GM12878 (cell line): ENCODE measurements around the gene CUL4A. TPM values are rescaled to one million over a fixed set of nuclear protein-coding genes. Genes with fewer than 3 reads are reported as not detected.

Source experiments
- BMI1 ChIP-seq: fragments of 450-650 bp; IDR thresholded peaks from 2 replicates; pipeline ENCODE4 v1.6.1; 2016; ENCODE audit warnings: mild to moderate bottlenecking, moderate library complexity, borderline replicate concordance
- EP300 ChIP-seq, 2 experiments: fragments of 150-350 bp in 1 of 2; IDR thresholded peaks; 2 replicates each; pipeline ENCODE4 v1.6.1; 2011 to 2012; ENCODE audit warnings: low read depth in 2 of 2, low read length in 2 of 2, borderline replicate concordance in 1 of 2, improper control_type of control experiment in 1 of 2, inconsistent platforms in 1 of 2; ENCODE audit not compliant: control insufficient read depth in 1 of 2
- JUND ChIP-seq: IDR thresholded peaks from 2 replicates; pipeline ENCODE4 v1.6.1; 2012; ENCODE audit warnings: low read depth, mild to moderate bottlenecking, low read length, improper control_type of control experiment, moderate library complexity
- NR2C1 ChIP-seq: fragments of 450-650 bp; IDR thresholded peaks from 2 replicates; pipeline ENCODE4 v1.6.1; 2017; ENCODE audit warnings: antibody characterized with exemption, mild to moderate bottlenecking, moderate library complexity
- TAF1 ChIP-seq: IDR thresholded peaks from 2 replicates; pipeline ENCODE4 v1.6.1; 2011; ENCODE audit warnings: mild to moderate bottlenecking, low read depth, low read length, borderline replicate concordance
- ZNF217 ChIP-seq: fragments of 450-650 bp; IDR thresholded peaks from 2 replicates; pipeline ENCODE4 v1.6.1; 2017; ENCODE audit warnings: antibody characterized with exemption, mild to moderate bottlenecking
- polyA plus RNA-seq, 11 experiments: library from polyadenylated mRNA; depleted of rRNA in 4 of 11; unstranded in 6 of 11; stranded (reverse) in 5 of 11; fragments of >200 nt; fragmentation: Nextera tagmentation in 4 of 11; fragmentation: Illumina TruSeq in 1 of 11; extraction: Ambion mirVana in 4 of 11; extraction: Trizol in 1 of 11; gene quantifications; 1 replicate in 1 of 11; 2 replicates in 10 of 11; pipeline versions ENCODE4 v1.2.1 to v1.2.3, GENCODE V29; 2011 to 2016; ENCODE audit warnings: inconsistent platforms in 2 of 11, missing spikeins in 2 of 11, low read depth in 1 of 11
- total RNA-seq, 4 experiments: library from RNA; depleted of rRNA in 3 of 4; stranded (reverse); fragments of >200 nt in 3 of 4; fragmentation: Illumina TruSeq in 1 of 4; extraction: Trizol in 1 of 4; gene quantifications; 2 replicates each; pipeline versions ENCODE4 v1.2.1 to v1.2.3, GENCODE V29; 2013 to 2021
- TF ChIP-seq, protein P1 (sequence below): fragments of 450-650 bp; IDR thresholded peaks from 2 replicates; pipeline ENCODE4 v1.6.1; 2018; ENCODE audit warnings: mild to moderate bottlenecking, low read depth, moderate library complexity; ENCODE audit not compliant: partially characterized antibody
- TF ChIP-seq, protein P2 (sequence below): fragments of 450-650 bp; IDR thresholded peaks from 2 replicates; pipeline ENCODE4 v1.6.1; 2017; ENCODE audit warnings: mild to moderate bottlenecking, moderate library complexity

Gene CUL4A
- total and polyA plus RNA-seq, 10 of the 15 experiments (the other 5 are each of a cell fraction or from before 2014, with no cell fraction given), result 19.7 to 74.3 (median 55.6) TPM

DNA sequence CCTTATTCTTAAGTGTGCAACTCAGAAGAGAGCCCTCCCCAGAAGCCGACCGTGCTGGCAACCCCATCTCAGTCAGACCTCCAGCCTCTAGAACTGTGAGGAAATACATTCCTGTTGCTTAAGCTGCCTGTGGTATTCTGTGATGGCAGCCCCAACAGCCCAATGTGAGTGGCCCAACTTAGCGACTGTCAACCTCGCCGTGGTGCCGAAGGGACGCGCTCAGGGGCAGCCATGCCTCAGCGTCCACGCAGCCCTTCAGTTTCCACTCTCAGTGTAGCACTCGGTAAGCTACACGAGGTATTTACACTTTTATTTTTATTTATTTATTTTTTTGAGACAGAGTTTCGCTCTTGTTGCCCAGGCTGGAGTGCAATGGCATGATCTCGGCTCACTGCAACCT lies 32.6 kb upstream of the CUL4A start (continued):
- TF ChIP-seq, protein P1, sequence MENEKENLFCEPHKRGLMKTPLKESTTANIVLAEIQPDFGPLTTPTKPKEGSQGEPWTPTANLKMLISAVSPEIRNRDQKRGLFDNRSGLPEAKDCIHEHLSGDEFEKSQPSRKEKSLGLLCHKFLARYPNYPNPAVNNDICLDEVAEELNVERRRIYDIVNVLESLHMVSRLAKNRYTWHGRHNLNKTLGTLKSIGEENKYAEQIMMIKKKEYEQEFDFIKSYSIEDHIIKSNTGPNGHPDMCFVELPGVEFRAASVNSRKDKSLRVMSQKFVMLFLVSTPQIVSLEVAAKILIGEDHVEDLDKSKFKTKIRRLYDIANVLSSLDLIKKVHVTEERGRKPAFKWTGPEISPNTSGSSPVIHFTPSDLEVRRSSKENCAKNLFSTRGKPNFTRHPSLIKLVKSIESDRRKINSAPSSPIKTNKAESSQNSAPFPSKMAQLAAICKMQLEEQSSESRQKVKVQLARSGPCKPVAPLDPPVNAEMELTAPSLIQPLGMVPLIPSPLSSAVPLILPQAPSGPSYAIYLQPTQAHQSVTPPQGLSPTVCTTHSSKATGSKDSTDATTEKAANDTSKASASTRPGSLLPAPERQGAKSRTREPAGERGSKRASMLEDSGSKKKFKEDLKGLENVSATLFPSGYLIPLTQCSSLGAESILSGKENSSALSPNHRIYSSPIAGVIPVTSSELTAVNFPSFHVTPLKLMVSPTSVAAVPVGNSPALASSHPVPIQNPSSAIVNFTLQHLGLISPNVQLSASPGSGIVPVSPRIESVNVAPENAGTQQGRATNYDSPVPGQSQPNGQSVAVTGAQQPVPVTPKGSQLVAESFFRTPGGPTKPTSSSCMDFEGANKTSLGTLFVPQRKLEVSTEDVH, result no peak
- TF ChIP-seq, protein P2, sequence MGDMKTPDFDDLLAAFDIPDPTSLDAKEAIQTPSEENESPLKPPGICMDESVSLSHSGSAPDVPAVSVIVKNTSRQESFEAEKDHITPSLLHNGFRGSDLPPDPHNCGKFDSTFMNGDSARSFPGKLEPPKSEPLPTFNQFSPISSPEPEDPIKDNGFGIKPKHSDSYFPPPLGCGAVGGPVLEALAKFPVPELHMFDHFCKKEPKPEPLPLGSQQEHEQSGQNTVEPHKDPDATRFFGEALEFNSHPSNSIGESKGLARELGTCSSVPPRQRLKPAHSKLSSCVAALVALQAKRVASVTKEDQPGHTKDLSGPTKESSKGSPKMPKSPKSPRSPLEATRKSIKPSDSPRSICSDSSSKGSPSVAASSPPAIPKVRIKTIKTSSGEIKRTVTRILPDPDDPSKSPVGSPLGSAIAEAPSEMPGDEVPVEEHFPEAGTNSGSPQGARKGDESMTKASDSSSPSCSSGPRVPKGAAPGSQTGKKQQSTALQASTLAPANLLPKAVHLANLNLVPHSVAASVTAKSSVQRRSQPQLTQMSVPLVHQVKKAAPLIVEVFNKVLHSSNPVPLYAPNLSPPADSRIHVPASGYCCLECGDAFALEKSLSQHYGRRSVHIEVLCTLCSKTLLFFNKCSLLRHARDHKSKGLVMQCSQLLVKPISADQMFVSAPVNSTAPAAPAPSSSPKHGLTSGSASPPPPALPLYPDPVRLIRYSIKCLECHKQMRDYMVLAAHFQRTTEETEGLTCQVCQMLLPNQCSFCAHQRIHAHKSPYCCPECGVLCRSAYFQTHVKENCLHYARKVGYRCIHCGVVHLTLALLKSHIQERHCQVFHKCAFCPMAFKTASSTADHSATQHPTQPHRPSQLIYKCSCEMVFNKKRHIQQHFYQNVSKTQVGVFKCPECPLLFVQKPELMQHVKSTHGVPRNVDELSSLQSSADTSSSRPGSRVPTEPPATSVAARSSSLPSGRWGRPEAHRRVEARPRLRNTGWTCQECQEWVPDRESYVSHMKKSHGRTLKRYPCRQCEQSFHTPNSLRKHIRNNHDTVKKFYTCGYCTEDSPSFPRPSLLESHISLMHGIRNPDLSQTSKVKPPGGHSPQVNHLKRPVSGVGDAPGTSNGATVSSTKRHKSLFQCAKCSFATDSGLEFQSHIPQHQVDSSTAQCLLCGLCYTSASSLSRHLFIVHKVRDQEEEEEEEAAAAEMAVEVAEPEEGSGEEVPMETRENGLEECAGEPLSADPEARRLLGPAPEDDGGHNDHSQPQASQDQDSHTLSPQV, result no peak
- no peak for TF ChIP-seq BMI1
- TF ChIP-seq JUND, result no peak
- no peak for TF ChIP-seq EP300 (IDR thresholded peaks at IDR 0.05; ENCODE audit: borderline replicate concordance in 1 of 2, control insufficient read depth in 1 of 2, low read depth in 2 of 2, low read length in 2 of 2)
- no peak for TF ChIP-seq TAF1
- no peak for TF ChIP-seq ZNF217
- no peak for TF ChIP-seq NR2C1
